ENCODE data around the gene CNR1. TPM values are rescaled to one million over a fixed set of nuclear protein-coding genes. Genes with fewer than 3 reads are reported as not detected.

CNR1 gene
- total RNA-seq, 1 experiment from 2014 or later, result not detected

- no peak for TF ChIP-seq ATF3 (IDR thresholded peaks at IDR 0.05)
- no peak for TF ChIP-seq TCF7L2 (IDR thresholded peaks at IDR 0.05; ENCODE audit: borderline replicate concordance, extremely low read depth, insufficient read depth, insufficient read length)
- no peak for TF ChIP-seq ZFX (IDR thresholded peaks at IDR 0.05)
- no peak for TF ChIP-seq POLR2AphosphoS5 (IDR thresholded peaks at IDR 0.05; ENCODE audit: low read depth, low read length)
- no peak for TF ChIP-seq POLR2A (IDR thresholded peaks at IDR 0.05; ENCODE audit: borderline replicate concordance, extremely low read depth, insufficient read depth, insufficient read length)
Measured at GRCh38 chr6:88163616-88164015, 2.5 kb downstream of the CNR1 start (continued).

- BruUV-seq (replicated peaks), result no TSS peak
- Histone ChIP-seq H3K9me2 (ENCODE audit: insufficient read depth) (no peaks in the 10 kb centered on the region), H3K4me1 (ENCODE audit: control insufficient read depth in 1 of 2, insufficient read depth in 2 of 2, low read length in 2 of 2) (no peaks in the 10 kb centered on the region), H3K4me2 (ENCODE audit: low read length) (no peak overlapping the region), H3K79me2 (ENCODE audit: insufficient read depth, low read length) (no peaks in the 10 kb centered on the region), H4K20me1 (ENCODE audit: insufficient read depth) (no peaks in the 10 kb centered on the region), H3K9me3 (ENCODE audit: control insufficient read depth in 1 of 2, insufficient read depth in 1 of 2, low read depth in 1 of 2, low read length in 2 of 2) (no peaks in the 10 kb centered on the region), H3K27me3 (ENCODE audit: insufficient read depth, low read length) (peaks cover 25% of the 10 kb centered on the region; the same call in 1 of the 2 replicates), H3K27ac (ENCODE audit: low read depth, low read length) (no peak overlapping the region), H3K4me3 (replicated peaks in 1 of 2; ENCODE audit: low read depth in 1 of 2, low read length in 2 of 2) (no peak overlapping the region), H2AFZ (ENCODE audit: low read depth, low read length, poor library complexity, severe bottlenecking) (no peak overlapping the region), H3K36me3 (ENCODE audit: control insufficient read depth in 1 of 2, insufficient read depth in 2 of 2, low read length in 2 of 2) (no peaks in the 10 kb centered on the region), H3K9ac (ENCODE audit: low read length) (no peak overlapping the region)
- intact Hi-C loops (cut with micrococcal nuclease), result no loop called here
- POLR2A ChIA-PET, result no interaction called here
- DNase-seq (ENCODE audit: low read depth, low spot score) (no peak), ATAC-seq (no peak)
- TF ChIP-seq EZH2phosphoT487 (IDR thresholded peaks at IDR 0.05; ENCODE audit: borderline replicate concordance), result no peak
- TF ChIP-seq CBX3 (IDR thresholded peaks at IDR 0.05; ENCODE audit: low read depth), result no peak
- RAD21 ChIA-PET (ENCODE audit: low non-redundant PET in 1 of 2, low total read pairs in 2 of 2, uncharacterized antibody in 2 of 2, unreplicated experiment in 2 of 2), result no interaction called here
- CTCF ChIA-PET, result no interaction called here
Measured at GRCh38 chr6:88161940-88162339, 4.2 kb downstream of the CNR1 start.

GRCh38 chr6:88157106-88157505 is 9.0 kb downstream of the CNR1 start:
- Histone ChIP-seq H3K79me2 (ENCODE audit: insufficient read depth, low read length) (no peaks in the 10 kb centered on the region), H3K27me3 (ENCODE audit: insufficient read depth, low read length) (peaks cover 9% of the 10 kb centered on the region; the same call in 1 of the 2 replicates), H3K9me3 (ENCODE audit: control insufficient read depth in 1 of 2, insufficient read depth in 1 of 2, low read depth in 1 of 2, low read length in 2 of 2) (no peaks in the 10 kb centered on the region), H3K4me2 (ENCODE audit: low read length) (no peak overlapping the region), H3K9ac (ENCODE audit: low read length) (no peak overlapping the region), H3K36me3 (ENCODE audit: control insufficient read depth in 1 of 2, insufficient read depth in 2 of 2, low read length in 2 of 2) (no peaks in the 10 kb centered on the region), H2AFZ (ENCODE audit: low read depth, low read length, poor library complexity, severe bottlenecking) (no peak overlapping the region), H3K4me3 (replicated peaks in 1 of 2; ENCODE audit: low read depth in 1 of 2, low read length in 2 of 2) (no peak overlapping the region), H4K20me1 (ENCODE audit: insufficient read depth) (no peaks in the 10 kb centered on the region), H3K4me1 (ENCODE audit: control insufficient read depth in 1 of 2, insufficient read depth in 2 of 2, low read length in 2 of 2) (no peaks in the 10 kb centered on the region), H3K27ac (ENCODE audit: low read depth, low read length) (no peak overlapping the region), H3K9me2 (ENCODE audit: insufficient read depth) (no peaks in the 10 kb centered on the region)
- no TSS peak for BruUV-seq (replicated peaks)
- DNase-seq (ENCODE audit: low read depth, low spot score) (no peak), ATAC-seq (no peak)
- intact Hi-C loops (cut with micrococcal nuclease), result no loop called here
- ChIA-PET CTCF (no interaction called here), POLR2A (no interaction called here), RAD21 (ENCODE audit: low non-redundant PET in 1 of 2, low total read pairs in 2 of 2, uncharacterized antibody in 2 of 2, unreplicated experiment in 2 of 2) (no interaction called here)
- TF ChIP-seq CBX3 (IDR thresholded peaks at IDR 0.05; ENCODE audit: low read depth) (no peak), CTCF (IDR thresholded peaks at IDR 0.05 in 2 of 3, conservative IDR thresholded peaks at IDR 0.05 in 1 of 3; ENCODE audit: borderline replicate concordance in 1 of 3, insufficient read depth in 1 of 3, low read depth in 2 of 3, low read length in 2 of 3) (0 out of 6 replicates have a peak, but pooled peaks of 1 of the 3 experiments have one; percentile 25), SIN3A (IDR thresholded peaks at IDR 0.05; ENCODE audit: low read depth) (no peak), ZBTB33 (IDR thresholded peaks at IDR 0.05; ENCODE audit: extremely low read depth, insufficient replicate concordance, low read length) (no peak), YY1 (IDR thresholded peaks at IDR 0.05; ENCODE audit: extremely low read depth, insufficient replicate concordance, low read depth, low read length) (no peak), MAX (IDR thresholded peaks at IDR 0.05) (no peak)

Data from HCT116 (cell line).